Head of caudate nucleus (tissue), 42 donors: ENCODE measurements around the gene IFT20.

ENCODE experiments used
- DNase-seq, 42 donors: peaks; one replicate each; pipeline versions ENCODE4 v3.0.0 to v3.0.0-alpha.2; 2020 to 2021; ENCODE audit warnings: mixed read lengths in 7 of 42
- intact Hi-C: fragments of 100-400 bp; cut with DNase I; formaldehyde crosslinking; loops from one replicate; pipeline ENCODE4 v1.15.0; 2022

IFT20 gene, protein sequence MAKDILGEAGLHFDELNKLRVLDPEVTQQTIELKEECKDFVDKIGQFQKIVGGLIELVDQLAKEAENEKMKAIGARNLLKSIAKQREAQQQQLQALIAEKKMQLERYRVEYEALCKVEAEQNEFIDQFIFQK

GRCh38 chr17:28335201-28335958 is at the start of gene IFT20, which contains the start of gene TNFAIP1:
Gene IFT20 (minus strand): TSS chr17:28335472. CDS start chr17:28331985, 3,487 bp downstream.
Gene TNFAIP1 (plus strand): TSS chr17:28335761. CDS start chr17:28339522, 3,761 bp downstream.
- peak; percentile 97 to 100 (median 99) for DNase-seq

DNA sequence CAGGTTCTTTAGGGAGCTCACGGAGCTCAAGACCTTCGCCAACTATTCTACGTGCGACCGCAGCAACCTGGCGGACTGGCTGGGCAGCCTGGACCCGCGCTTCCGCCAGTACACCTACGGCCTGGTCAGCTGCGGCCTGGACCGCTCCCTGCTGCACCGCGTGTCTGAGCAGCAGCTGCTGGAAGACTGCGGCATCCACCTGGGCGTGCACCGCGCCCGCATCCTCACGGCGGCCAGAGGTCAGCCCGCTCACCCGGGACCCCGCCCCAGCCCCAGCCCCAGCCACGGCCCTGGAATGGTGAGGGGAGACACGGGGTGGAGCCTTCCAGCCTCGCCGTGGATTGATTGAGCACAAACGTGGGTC is 49.7 kb upstream of the IFT20 start:
- intact Hi-C loops, result no loop called here

More at GRCh38 chr17:28335201-28335958, at the start of gene IFT20, which contains the start of gene TNFAIP1:
- intact Hi-C loops, result loop anchor here (1.0 kb wide), 1 partner anchor 22 kb away; the partner anchor contains the start of gene POLDIP2

GRCh38 chr17:28384281-28385036 is 49.2 kb upstream of the IFT20 start:
- intact Hi-C loops, result no loop called here
- peak in 31 of 42 donors; percentile 26 to 77 (median 52) for DNase-seq

More for the DNA sequence above, 49.7 kb upstream of the IFT20 start:
- peak in 2 of 42 donors; percentile 12 to 22 for DNase-seq

DNA sequence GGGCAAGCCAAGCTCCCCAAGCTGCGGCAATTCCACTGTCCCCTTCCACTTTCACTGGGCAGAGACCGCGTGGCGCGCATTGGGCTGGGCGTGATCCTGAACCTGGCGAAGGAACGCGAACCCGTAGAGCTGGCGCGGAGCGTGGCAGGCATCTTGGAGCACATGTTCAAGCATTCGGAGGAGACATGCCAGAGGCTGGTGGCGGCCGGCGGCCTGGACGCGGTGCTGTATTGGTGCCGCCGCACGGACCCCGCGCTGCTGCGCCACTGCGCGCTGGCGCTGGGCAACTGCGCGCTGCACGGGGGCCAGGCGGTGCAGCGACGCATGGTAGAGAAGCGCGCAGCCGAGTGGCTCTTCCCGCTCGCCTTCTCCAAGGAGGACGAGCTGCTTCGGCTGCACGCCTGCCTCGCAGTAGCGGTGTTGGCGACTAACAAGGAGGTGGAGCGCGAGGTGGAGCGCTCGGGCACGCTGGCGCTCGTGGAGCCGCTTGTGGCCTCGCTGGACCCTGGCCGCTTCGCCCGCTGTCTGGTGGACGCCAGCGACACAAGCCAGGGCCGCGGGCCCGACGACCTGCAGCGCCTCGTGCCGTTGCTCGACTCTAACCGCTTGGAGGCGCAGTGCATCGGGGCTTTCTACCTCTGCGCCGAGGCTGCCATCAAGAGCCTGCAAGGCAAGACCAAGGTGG is 46.0 kb upstream of the IFT20 start:
- DNase-seq, result peak in 26 of 42 donors; percentile 12 to 73 (median 52)
- intact Hi-C loops, result no loop called here

DNA sequence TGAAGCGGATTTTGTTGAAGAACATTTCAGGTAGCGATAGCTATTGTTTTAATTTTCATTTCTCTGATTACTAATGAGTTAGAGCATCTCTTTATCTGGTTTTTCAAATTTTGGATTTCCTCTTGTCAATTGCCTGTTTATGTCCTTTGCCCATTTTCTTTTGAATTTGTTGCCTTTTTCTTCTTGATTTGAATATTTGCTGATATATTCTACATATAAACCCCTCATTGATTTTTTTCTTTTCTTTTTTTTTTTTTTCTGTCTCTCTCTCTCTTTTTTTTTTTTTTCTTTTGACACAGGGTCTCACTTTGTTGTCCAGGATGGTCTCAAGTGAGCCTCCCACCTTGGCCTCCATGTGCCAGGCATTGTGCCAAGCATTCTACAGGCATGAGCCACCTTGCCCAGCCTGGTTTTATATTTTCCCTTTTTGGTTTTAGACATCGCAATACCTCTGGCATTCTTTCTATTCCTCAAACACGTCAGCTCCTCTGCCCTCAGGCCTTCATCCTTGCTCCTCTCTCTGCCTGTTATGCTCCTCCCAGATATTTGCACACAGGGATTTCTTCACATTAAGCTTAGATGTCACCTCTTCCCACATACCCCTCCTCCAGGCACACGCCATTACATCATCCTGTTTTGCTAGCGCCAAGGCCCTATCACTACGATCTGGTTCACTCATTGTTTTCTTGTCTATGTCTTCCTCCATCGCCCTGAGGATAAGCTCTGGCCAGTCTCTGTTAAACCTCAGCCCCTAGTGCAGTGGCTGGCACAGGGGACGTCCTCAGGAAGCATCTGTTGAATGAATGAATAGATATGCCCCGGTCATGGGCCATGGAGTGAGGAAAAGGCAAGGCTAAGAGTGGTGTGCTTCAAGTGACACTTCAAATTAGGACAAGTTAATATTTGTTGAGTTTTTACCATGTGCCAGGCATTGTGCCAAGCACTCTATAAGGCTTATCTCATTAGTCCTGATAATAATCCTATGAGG is 44.8 kb upstream of the IFT20 start:
- intact Hi-C loops, result no loop called here
- peak in 12 of 42 donors; percentile 33 to 66 (median 55) for DNase-seq

- peak in 1 of 42 donors; percentile 10 for DNase-seq
These were observed 37.6 kb upstream of the IFT20 start for GRCh38 chr17:28372945-28373274.

DNA sequence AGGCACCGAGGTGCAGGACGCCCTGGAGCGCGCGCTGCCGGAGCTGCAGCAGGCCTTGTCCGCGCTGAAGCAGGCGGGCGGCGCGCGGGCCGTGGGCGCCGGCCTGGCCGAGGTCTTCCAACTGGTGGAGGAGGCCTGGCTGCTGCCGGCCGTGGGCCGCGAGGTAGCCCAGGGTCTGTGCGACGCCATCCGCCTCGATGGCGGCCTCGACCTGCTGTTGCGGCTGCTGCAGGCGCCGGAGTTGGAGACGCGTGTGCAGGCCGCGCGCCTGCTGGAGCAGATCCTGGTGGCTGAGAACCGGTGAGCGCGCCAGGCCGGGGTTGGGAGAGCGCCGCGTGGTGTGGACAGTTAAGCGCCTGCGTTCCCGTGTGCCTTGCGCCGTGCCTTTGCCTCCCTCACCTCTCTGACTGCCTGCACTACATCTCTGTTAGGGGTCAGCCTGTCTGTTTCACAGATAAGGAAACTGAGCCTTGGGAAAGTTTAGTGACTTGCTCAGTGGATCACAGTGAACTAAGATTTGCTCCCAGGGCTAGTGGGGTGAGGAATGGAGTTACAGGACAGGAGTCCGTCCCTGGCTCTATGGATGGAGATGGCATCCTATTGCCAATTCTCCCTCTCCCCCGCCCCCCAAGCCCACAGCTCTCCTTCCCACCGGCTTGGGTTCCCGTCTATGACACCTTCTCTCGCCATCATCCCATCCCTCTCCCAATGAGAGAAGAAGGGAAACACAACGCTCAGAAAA is 37.1 kb upstream of the IFT20 start:
- peak in 35 of 42 donors; percentile 23 to 71 (median 54) for DNase-seq
- intact Hi-C loops, result no loop called here

More at GRCh38 chr17:28372945-28373274, 37.6 kb upstream of the IFT20 start:
- intact Hi-C loops, result no loop called here

- intact Hi-C loops, result no loop called here
- DNase-seq, result peak; percentile 71 to 95 (median 89)
These were observed 36.3 kb upstream of the IFT20 start, which contains the start of gene SARM1 for GRCh38 chr17:28371245-28372202. Gene SARM1 (plus strand): TSS chr17:28371694. CDS start chr17:28372033, 339 bp downstream.

DNA sequence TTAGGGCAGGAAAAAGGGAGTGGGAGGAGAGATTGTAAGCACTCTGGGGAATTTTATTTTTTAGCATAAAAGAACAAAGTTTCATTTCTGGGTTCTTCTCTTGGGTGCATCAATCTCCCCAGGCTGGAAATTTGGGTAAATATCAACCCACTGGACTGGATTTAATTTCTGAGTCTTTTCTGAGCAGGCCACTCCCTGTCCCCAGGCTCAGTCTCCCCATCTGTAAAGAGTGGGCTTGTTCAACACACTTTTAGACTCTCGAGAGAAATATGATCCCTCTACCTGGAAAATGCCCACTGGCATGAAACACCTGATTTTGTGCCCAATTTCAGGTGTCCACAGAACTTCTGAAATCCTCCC is 35.5 kb upstream of the IFT20 start:
- DNase-seq, result no peak
- intact Hi-C loops, result no loop called here

GRCh38 chr17:28370035-28370743 is 34.9 kb upstream of the IFT20 start, which contains the start of gene VTN:
Gene VTN (minus strand): TSS chr17:28370307. CDS start chr17:28370203, 104 bp downstream.
- no peak for DNase-seq
- intact Hi-C loops, result no loop called here

DNA sequence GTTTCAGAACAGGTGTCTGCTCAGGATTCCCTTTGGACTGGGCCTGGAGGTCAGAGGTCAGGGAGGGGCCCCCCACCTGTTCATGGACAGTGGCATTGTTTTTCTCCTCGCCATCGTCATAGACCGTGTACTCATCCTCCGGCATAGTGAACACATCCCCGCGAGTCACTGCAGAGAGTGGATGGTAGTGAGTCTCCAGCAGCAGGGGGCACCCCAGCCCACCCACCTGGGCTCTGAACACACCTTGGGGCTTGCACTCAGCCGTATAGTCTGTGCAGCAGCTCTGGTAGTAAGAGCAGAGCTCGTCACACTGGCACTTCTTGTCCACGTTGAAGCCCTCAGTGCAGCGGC is 34.4 kb upstream of the IFT20 start:
- intact Hi-C loops, result no loop called here
- DNase-seq, result no peak

- no peak for DNase-seq
- intact Hi-C loops, result no loop called here
These were observed 33.8 kb upstream of the IFT20 start for GRCh38 chr17:28368915-28369683.

DNA sequence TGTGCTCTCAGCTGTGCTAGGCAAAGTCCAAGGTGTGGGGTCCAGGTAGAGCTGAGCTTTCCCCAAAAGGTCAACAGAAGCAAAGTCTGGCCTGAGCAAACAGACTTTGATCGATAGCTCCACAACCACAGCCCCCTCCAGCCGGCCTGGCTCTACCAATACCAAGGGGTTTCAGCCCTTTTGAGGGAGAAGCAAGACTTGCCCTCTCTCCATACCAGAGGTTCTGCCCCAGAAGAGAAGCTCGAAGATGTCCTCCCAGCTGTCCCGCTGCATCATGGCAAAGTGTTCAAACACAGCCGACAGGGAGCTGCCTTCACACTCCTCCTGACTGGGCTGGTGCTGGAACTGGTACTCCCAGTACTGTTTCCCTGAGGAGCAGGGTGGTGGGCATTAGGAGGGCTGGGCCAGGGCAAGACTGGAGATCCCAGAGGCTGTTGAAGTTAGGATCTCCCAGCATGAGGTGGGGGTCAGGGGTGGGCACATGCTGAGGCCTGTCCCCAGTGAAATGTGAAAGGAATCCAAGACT is 33.1 kb upstream of the IFT20 start:
- no peak for DNase-seq
- intact Hi-C loops, result no loop called here

DNA sequence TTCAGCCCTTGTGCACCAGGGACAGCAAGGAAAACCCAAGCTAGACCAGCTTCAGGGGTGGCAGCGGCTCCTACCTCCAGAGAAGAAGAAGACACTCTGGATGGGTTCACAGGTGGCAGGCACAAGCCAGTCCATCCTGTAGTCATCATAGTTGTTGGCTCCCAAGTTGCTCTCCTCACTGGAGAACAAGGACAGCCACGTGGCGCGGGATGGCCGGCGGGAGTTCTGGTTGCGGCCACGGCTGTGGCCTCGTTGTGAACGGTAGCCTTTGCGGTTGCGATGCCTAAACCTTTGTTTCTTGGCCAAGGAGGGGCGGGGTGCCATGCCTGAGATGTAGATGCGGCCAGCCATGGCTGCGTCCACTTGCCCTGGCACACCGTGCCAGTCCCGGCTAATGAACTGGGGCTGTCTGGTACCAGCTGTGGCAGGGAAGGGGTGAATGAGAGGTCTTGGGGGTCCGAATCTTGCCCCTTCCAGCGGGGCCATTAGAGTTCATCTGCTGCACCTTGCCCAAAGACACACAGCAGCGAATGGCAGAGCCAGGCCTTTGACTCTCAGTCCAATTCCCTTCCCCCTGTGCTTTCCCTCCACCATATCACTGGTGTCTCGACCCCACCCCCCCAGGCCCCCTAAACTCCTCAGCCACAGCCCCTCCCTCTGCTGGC is 32.5 kb upstream of the IFT20 start:
- intact Hi-C loops, result no loop called here
- DNase-seq, result no peak
